Measurements from ENCODE around the gene PRKCB. TPM values are rescaled to one million over a fixed set of nuclear protein-coding genes. Genes with fewer than 3 reads are reported as not detected.
A peak's percentile ranks its signal among the peaks of the same experiment; 100 is the strongest.

PRKCB gene
- total RNA-seq, 4 donors from 2014 or later = 7.7 to 40.0 (median 12.2) TPM

GRCh38 chr16:23836404-23837311 lies 875 bp downstream of the PRKCB start:
- peak overlapping the region; percentile 46 for H3K4me3 ChIP-seq
- WGBS = 6% methylated on average over 16 of the region's 63 CpGs
- peaks cover 16% of the 10 kb centered on the region for H3K4me1 ChIP-seq
- no peak overlapping the region for H3K27ac ChIP-seq
- peaks cover 48% of the 10 kb centered on the region for H3K27me3 ChIP-seq
- no peaks in the 10 kb centered on the region for H3K36me3 ChIP-seq
- no peaks in the 10 kb centered on the region for H3K9me3 ChIP-seq
- TF ChIP-seq EP300 (IDR thresholded peaks at IDR 0.05) = no peak
- no peak for TF ChIP-seq CTCF (IDR thresholded peaks at IDR 0.05)
- TF ChIP-seq POLR2AphosphoS5 (IDR thresholded peaks at IDR 0.05) = no peak
- no peak for TF ChIP-seq POLR2A (IDR thresholded peaks at IDR 0.05)
- peak; percentile 62 to 81 for DNase-seq (ENCODE audit: low spot score in 2 of 2)

- Histone ChIP-seq H3K9me3 (no peaks in the 10 kb centered on the region), H3K27me3 (peaks cover 48% of the 10 kb centered on the region), H3K4me1 (peaks cover 16% of the 10 kb centered on the region), H3K36me3 (no peaks in the 10 kb centered on the region), H3K4me3 (peak overlapping the region; percentile 46), H3K27ac (no peak overlapping the region)
- no peak for TF ChIP-seq EP300 (IDR thresholded peaks at IDR 0.05)
- 35% methylated on average over 16 of the region's 16 CpGs for WGBS
- DNase-seq (ENCODE audit: low spot score in 2 of 2) = no peak
Measured at GRCh38 chr16:23837553-23838308, 1.9 kb downstream of the PRKCB start.

- Histone ChIP-seq H3K4me3 (no peak overlapping the region), H3K27me3 (peaks cover 48% of the 10 kb centered on the region), H3K4me1 (peaks cover 16% of the 10 kb centered on the region), H3K9me3 (no peaks in the 10 kb centered on the region), H3K27ac (no peak overlapping the region), H3K36me3 (no peaks in the 10 kb centered on the region)
- TF ChIP-seq POLR2AphosphoS5 (IDR thresholded peaks at IDR 0.05) = no peak
- no peak for TF ChIP-seq CTCF (IDR thresholded peaks at IDR 0.05)
- TF ChIP-seq POLR2A (IDR thresholded peaks at IDR 0.05) = no peak
- no peak for TF ChIP-seq EP300 (IDR thresholded peaks at IDR 0.05)
- no peak for DNase-seq (ENCODE audit: low spot score in 2 of 2)
- 61% methylated on average over 9 of the region's 9 CpGs for WGBS
Measured at GRCh38 chr16:23838485-23839142, 2.8 kb downstream of the PRKCB start.

- WGBS = 86% methylated on average over 3 of the region's 3 CpGs
- Histone ChIP-seq H3K4me1 (peaks cover 15% of the 10 kb centered on the region), H3K27ac (no peak overlapping the region), H3K9me3 (no peaks in the 10 kb centered on the region), H3K36me3 (no peaks in the 10 kb centered on the region), H3K4me3 (no peak overlapping the region), H3K27me3 (peaks cover 42% of the 10 kb centered on the region)
- no peak for TF ChIP-seq POLR2AphosphoS5 (IDR thresholded peaks at IDR 0.05)
- no peak for DNase-seq (ENCODE audit: low spot score in 2 of 2)
Measured at GRCh38 chr16:23840310-23840709, 4.5 kb downstream of the PRKCB start.

- Histone ChIP-seq H3K4me3 (no peak overlapping the region), H3K9me3 (no peaks in the 10 kb centered on the region)
Measured at GRCh38 chr16:23842137-23842600, 6.4 kb downstream of the PRKCB start.

More at GRCh38 chr16:23842137-23842600, 6.4 kb downstream of the PRKCB start:
- H3K4me1 ChIP-seq = no peaks in the 10 kb centered on the region
- no peak overlapping the region for H3K27ac ChIP-seq
- 94% methylated on average over 3 of the region's 3 CpGs for WGBS
- peaks cover 25% of the 10 kb centered on the region for H3K27me3 ChIP-seq
- no peaks in the 10 kb centered on the region for H3K36me3 ChIP-seq
- DNase-seq (ENCODE audit: low spot score in 2 of 2) = no peak
- no peak for TF ChIP-seq CTCF (IDR thresholded peaks at IDR 0.05)
- no peak for TF ChIP-seq EP300 (IDR thresholded peaks at IDR 0.05)
- TF ChIP-seq POLR2A (IDR thresholded peaks at IDR 0.05) = no peak
- TF ChIP-seq POLR2AphosphoS5 (IDR thresholded peaks at IDR 0.05) = no peak
